Stimulated activated CD4-positive, alpha-beta T cell treated with anti-CD3 and anti-CD28 coated beads, Interleukin-2, amount 100 ng/mL, for 48 hours (primary cell): ENCODE measurements around the gene CDKN2AIP.
"Not testable (repeated sequence)": the region's sequence is repeated elsewhere in the genome, so short reads cannot be mapped to it uniquely, and the experiment has no call there.

Source experiments
- DNase-seq, 2 donors: peaks; one replicate each; pipeline ENCODE4 v3.0.0-alpha.2; 2020

Gene CDKN2AIP

GRCh38 chr4:183449193-183449882 is 4.9 kb downstream of the CDKN2AIP start:
- no peak for DNase-seq

GRCh38 chr4:183450108-183450507 is 5.7 kb downstream of the CDKN2AIP start:
- DNase-seq, result no peak

GRCh38 chr4:183455431-183456195 is 11.2 kb downstream of the CDKN2AIP start:
- DNase-seq, result no peak

- DNase-seq, result no peak
Observed at GRCh38 chr4:183458005-183458404, 13.6 kb downstream of the CDKN2AIP start.

- DNase-seq, result not testable (repeated sequence)
Observed at GRCh38 chr4:183463903-183464619, 19.6 kb downstream of the CDKN2AIP start.

GRCh38 chr4:183465879-183466278 is 21.4 kb downstream of the CDKN2AIP start:
- DNase-seq, result not testable (repeated sequence)

- no peak for DNase-seq
Observed at GRCh38 chr4:183467246-183467645, 22.8 kb downstream of the CDKN2AIP start.

GRCh38 chr4:183468210-183469095 is 24.0 kb downstream of the CDKN2AIP start:
- no peak for DNase-seq

GRCh38 chr4:183469285-183469684 is 24.8 kb downstream of the CDKN2AIP start:
- DNase-seq, result no peak

- DNase-seq, result no peak
Observed at GRCh38 chr4:183469936-183470335, 25.5 kb downstream of the CDKN2AIP start.

- no peak for DNase-seq
Observed at GRCh38 chr4:183470821-183471220, 26.4 kb downstream of the CDKN2AIP start.

- DNase-seq, result peak; percentile 84 to 89
Observed at GRCh38 chr4:183471946-183472708, 27.7 kb downstream of the CDKN2AIP start.

- DNase-seq, result no peak
Observed at GRCh38 chr4:183478123-183478522, 33.7 kb downstream of the CDKN2AIP start.

GRCh38 chr4:183478926-183479325 is 34.5 kb downstream of the CDKN2AIP start:
- DNase-seq, result no peak

GRCh38 chr4:183482515-183483095 is 38.2 kb downstream of the CDKN2AIP start:
- DNase-seq, result not testable (repeated sequence)

GRCh38 chr4:183483997-183484396 is 39.6 kb downstream of the CDKN2AIP start:
- DNase-seq, result no peak

- no peak for DNase-seq
Observed at GRCh38 chr4:183485411-183486160, 41.1 kb downstream of the CDKN2AIP start.

- DNase-seq, result no peak
Observed at GRCh38 chr4:183492791-183493222, 48.4 kb downstream of the CDKN2AIP start.

- no peak for DNase-seq
Observed at GRCh38 chr4:183493246-183493645, 48.8 kb downstream of the CDKN2AIP start.

- DNase-seq, result no peak
Observed at GRCh38 chr4:183495184-183495583, 50.7 kb downstream of the CDKN2AIP start.
